Measurements from ENCODE around the gene CCDC90B.

Gene CCDC90B

DNA sequence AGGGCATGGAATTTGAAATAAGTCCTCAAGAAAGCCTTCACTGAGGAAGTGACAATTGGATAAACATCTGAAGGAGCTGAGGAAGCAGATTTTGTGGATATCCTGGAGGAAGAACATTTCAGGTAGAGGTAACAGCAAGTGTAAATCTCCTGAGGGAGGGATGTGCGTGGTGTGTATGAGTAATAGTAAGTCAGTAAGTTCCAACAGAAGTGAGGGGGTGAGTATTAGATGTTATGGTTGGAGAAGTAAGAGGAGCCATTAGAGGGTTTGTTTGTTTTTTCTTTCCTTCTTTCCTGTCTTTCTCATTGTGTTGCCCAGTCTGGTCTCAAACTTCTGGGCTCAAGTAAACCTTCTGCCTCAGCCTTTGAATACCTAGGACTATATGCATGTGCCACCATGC, 63.7 kb downstream of the CCDC90B start:
- DNase-seq: no peak

GRCh38 chr11:83221694-83222093, 64.5 kb downstream of the CCDC90B start:
- DNase-seq: no peak

- DNase-seq: no peak
Measured at GRCh38 chr11:83220260-83220659, 65.9 kb downstream of the CCDC90B start.

- no peak for DNase-seq
Measured at GRCh38 chr11:83219095-83219494, 67.1 kb downstream of the CCDC90B start.

Data from activated CD4-positive, alpha-beta T cell treated with anti-CD3 and anti-CD28 coated beads, Interleukin-2, amount 50 U/mL, for 16 hours (primary cell).